ENCODE measurements around the gene BST1. TPM values are rescaled to one million over a fixed set of nuclear protein-coding genes. Genes with fewer than 3 reads are reported as not detected.
A peak's percentile ranks its signal among the peaks of the same experiment; 100 is the strongest.

The BST1 gene
- total RNA-seq, 1 experiment from 2014 or later = 1.4 TPM

DNA sequence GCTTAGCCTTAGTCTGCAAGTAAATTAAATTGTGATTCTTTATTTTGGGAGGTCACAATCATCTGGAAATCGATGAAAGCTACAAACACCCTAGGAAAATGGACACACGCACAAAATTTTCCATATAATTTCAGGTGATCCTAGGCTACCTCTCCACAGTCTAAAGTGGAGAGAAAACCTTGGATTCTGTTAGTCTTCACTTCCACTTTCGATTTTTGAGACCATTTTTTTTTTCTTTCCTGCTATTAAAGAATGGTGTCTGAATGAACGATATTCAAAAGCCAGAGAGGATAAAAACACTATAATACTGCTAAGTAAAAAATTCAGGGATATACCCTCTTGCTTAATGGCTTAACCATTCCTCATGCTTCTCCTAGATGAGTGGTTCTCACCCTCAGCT is 49.4 kb upstream of the BST1 start:
- Mint-ChIP-seq H3K4me3 (peak overlapping the region; percentile 96), H3K36me3 (no peaks in the 10 kb centered on the region; the same call in 1 of the 2 replicates), H3K27ac (peak overlapping the region; percentile 9), H3K4me1 (peaks cover 49% of the 10 kb centered on the region), H3K27me3 (ENCODE audit: low read depth) (peaks cover 2% of the 10 kb centered on the region; the same call in 1 of the 2 replicates), H3K9me3 (no peaks in the 10 kb centered on the region)
- ChIA-PET CTCF (interaction anchor here (1.4 to 1.6 kb wide), 2 partner anchors 84 to 183 kb away, joined by 4 read pairs; no protein-coding TSS in a partner anchor), POLR2A (interaction anchor here (1.5 to 2.8 kb wide), 2 partner anchors 28 to 174 kb away, joined by 4 to 25 read pairs; partner anchors contain the start of gene FAM200B)
- TF ChIP-seq, protein P1, sequence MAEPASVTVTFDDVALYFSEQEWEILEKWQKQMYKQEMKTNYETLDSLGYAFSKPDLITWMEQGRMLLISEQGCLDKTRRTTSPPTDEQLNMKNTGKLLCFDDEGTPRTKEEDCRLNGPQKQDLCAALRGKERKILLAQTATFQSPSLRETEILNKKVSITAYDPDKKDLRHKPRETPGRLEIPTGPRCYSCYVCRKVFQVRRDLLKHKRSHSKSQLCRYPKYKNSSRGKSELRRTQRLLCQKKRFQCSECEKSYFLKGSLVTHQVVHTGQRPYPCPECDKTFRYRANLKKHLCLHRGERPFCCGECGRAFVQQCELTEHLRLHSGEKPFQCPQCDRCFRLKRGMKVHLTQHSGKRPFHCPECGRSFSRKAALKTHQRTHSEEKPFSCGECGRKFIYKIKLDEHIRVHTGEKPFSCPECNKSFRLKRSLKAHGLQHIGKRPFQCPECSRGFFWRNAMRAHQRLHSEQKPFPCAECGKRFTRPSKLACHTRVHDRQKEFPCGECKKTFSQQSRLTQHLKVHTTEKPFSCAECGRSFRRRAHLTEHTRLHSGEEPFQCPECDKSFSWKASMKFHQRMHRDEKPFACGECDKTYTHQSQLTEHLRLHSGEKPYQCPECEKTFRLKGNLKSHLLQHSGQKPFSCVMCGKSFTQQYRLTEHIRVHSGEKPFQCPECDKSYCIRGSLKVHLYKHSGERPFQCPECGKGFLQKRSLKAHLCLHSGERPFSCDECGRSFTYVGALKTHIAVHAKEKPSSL (CRISPR knock-in tag; conservative IDR thresholded peaks at IDR 0.05) = no peak
- no peak for TF ChIP-seq CBFB (CRISPR knock-in tag; IDR thresholded peaks at IDR 0.05; ENCODE audit: low read depth)
- no peak for TF ChIP-seq FOXJ3 (CRISPR knock-in tag; IDR thresholded peaks at IDR 0.05; ENCODE audit: borderline replicate concordance)
- no peak for TF ChIP-seq RORB (CRISPR knock-in tag; IDR thresholded peaks at IDR 0.05)
- TF ChIP-seq, protein P2, sequence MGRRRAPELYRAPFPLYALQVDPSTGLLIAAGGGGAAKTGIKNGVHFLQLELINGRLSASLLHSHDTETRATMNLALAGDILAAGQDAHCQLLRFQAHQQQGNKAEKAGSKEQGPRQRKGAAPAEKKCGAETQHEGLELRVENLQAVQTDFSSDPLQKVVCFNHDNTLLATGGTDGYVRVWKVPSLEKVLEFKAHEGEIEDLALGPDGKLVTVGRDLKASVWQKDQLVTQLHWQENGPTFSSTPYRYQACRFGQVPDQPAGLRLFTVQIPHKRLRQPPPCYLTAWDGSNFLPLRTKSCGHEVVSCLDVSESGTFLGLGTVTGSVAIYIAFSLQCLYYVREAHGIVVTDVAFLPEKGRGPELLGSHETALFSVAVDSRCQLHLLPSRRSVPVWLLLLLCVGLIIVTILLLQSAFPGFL (CRISPR knock-in tag; IDR thresholded peaks at IDR 0.05; ENCODE audit: borderline replicate concordance) = no peak
- TF ChIP-seq, protein P3, sequence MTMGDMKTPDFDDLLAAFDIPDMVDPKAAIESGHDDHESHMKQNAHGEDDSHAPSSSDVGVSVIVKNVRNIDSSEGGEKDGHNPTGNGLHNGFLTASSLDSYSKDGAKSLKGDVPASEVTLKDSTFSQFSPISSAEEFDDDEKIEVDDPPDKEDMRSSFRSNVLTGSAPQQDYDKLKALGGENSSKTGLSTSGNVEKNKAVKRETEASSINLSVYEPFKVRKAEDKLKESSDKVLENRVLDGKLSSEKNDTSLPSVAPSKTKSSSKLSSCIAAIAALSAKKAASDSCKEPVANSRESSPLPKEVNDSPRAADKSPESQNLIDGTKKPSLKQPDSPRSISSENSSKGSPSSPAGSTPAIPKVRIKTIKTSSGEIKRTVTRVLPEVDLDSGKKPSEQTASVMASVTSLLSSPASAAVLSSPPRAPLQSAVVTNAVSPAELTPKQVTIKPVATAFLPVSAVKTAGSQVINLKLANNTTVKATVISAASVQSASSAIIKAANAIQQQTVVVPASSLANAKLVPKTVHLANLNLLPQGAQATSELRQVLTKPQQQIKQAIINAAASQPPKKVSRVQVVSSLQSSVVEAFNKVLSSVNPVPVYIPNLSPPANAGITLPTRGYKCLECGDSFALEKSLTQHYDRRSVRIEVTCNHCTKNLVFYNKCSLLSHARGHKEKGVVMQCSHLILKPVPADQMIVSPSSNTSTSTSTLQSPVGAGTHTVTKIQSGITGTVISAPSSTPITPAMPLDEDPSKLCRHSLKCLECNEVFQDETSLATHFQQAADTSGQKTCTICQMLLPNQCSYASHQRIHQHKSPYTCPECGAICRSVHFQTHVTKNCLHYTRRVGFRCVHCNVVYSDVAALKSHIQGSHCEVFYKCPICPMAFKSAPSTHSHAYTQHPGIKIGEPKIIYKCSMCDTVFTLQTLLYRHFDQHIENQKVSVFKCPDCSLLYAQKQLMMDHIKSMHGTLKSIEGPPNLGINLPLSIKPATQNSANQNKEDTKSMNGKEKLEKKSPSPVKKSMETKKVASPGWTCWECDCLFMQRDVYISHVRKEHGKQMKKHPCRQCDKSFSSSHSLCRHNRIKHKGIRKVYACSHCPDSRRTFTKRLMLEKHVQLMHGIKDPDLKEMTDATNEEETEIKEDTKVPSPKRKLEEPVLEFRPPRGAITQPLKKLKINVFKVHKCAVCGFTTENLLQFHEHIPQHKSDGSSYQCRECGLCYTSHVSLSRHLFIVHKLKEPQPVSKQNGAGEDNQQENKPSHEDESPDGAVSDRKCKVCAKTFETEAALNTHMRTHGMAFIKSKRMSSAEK (CRISPR knock-in tag; IDR thresholded peaks at IDR 0.05; ENCODE audit: borderline replicate concordance) = no peak
- TF ChIP-seq RELA (CRISPR knock-in tag; IDR thresholded peaks at IDR 0.05; ENCODE audit: borderline replicate concordance) = no peak
- TF ChIP-seq ZNF671 (CRISPR knock-in tag; IDR thresholded peaks at IDR 0.05) = no peak
- no peak for TF ChIP-seq HMGA2 (CRISPR knock-in tag; IDR thresholded peaks at IDR 0.05)
- TF ChIP-seq, protein P4, sequence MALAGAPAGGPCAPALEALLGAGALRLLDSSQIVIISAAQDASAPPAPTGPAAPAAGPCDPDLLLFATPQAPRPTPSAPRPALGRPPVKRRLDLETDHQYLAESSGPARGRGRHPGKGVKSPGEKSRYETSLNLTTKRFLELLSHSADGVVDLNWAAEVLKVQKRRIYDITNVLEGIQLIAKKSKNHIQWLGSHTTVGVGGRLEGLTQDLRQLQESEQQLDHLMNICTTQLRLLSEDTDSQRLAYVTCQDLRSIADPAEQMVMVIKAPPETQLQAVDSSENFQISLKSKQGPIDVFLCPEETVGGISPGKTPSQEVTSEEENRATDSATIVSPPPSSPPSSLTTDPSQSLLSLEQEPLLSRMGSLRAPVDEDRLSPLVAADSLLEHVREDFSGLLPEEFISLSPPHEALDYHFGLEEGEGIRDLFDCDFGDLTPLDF (CRISPR knock-in tag; IDR thresholded peaks at IDR 0.05) = no peak
- TF ChIP-seq JUN (CRISPR knock-in tag; IDR thresholded peaks at IDR 0.05) = no peak
- TF ChIP-seq, protein P5, sequence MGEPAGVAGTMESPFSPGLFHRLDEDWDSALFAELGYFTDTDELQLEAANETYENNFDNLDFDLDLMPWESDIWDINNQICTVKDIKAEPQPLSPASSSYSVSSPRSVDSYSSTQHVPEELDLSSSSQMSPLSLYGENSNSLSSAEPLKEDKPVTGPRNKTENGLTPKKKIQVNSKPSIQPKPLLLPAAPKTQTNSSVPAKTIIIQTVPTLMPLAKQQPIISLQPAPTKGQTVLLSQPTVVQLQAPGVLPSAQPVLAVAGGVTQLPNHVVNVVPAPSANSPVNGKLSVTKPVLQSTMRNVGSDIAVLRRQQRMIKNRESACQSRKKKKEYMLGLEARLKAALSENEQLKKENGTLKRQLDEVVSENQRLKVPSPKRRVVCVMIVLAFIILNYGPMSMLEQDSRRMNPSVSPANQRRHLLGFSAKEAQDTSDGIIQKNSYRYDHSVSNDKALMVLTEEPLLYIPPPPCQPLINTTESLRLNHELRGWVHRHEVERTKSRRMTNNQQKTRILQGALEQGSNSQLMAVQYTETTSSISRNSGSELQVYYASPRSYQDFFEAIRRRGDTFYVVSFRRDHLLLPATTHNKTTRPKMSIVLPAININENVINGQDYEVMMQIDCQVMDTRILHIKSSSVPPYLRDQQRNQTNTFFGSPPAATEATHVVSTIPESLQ (CRISPR knock-in tag; IDR thresholded peaks at IDR 0.05) = no peak
- TF ChIP-seq ETV6 (CRISPR knock-in tag; IDR thresholded peaks at IDR 0.05) = no peak
- DNase-seq (ENCODE audit: low spot score) (no peak), ATAC-seq (no peak)

Data from WTC11 (cell line).